NCI-H146 treated with DMSO at 0.1 percent for 48 hours (cell line): ENCODE data around the gene CPLX1.
"Not testable (repeated sequence)": the region's sequence is repeated elsewhere in the genome, so short reads cannot be mapped to it uniquely, and the experiment has no call there.

Experiments used
- DNase-seq: peaks from one replicate; lab custom pipeline; 2025; ENCODE audit not compliant: unreplicated experiment; lab: John Stamatoyannopoulos, UW

CPLX1 gene

GRCh38 chr4:761739-762138, 64.2 kb downstream of the CPLX1 start:
- no peak for DNase-seq

- DNase-seq = no peak
Observed at GRCh38 chr4:761086-761485, 64.8 kb downstream of the CPLX1 start.

GRCh38 chr4:760616-761015, 65.3 kb downstream of the CPLX1 start:
- DNase-seq = no peak

- DNase-seq = not testable (repeated sequence)
Observed at GRCh38 chr4:759810-760209, 66.1 kb downstream of the CPLX1 start.

- DNase-seq = no peak
Observed at GRCh38 chr4:757111-757510, 68.8 kb downstream of the CPLX1 start.

GRCh38 chr4:754221-755120, 71.5 kb downstream of the CPLX1 start:
- DNase-seq = no peak

GRCh38 chr4:753186-753585, 72.7 kb downstream of the CPLX1 start:
- not testable (repeated sequence) for DNase-seq

- no peak for DNase-seq
Observed at GRCh38 chr4:752196-752861, 73.6 kb downstream of the CPLX1 start.

GRCh38 chr4:751676-752075, 74.3 kb downstream of the CPLX1 start:
- no peak for DNase-seq

- DNase-seq = no peak
Observed at GRCh38 chr4:749698-750666, 75.9 kb downstream of the CPLX1 start.

- DNase-seq = no peak
Observed at GRCh38 chr4:748461-748860, 77.5 kb downstream of the CPLX1 start.

GRCh38 chr4:747546-748170, 78.3 kb downstream of the CPLX1 start:
- no peak for DNase-seq

- DNase-seq = no peak
Observed at GRCh38 chr4:744212-744841, 81.6 kb downstream of the CPLX1 start.

GRCh38 chr4:743463-744211, 82.3 kb downstream of the CPLX1 start:
- DNase-seq = no peak

- no peak for DNase-seq
Observed at GRCh38 chr4:742742-743311, 83.1 kb downstream of the CPLX1 start.

GRCh38 chr4:742096-742741, 83.7 kb downstream of the CPLX1 start:
- DNase-seq = no peak

GRCh38 chr4:740656-741282, 85.2 kb downstream of the CPLX1 start:
- DNase-seq = no peak

- DNase-seq = no peak
Observed at GRCh38 chr4:740011-740410, 85.9 kb downstream of the CPLX1 start.
